Right lobe of liver (tissue), 6 donors: ENCODE measurements around the gene JAKMIP1. TPM values are rescaled to one million over a fixed set of nuclear protein-coding genes. Genes with fewer than 3 reads are reported as not detected.

Experiments used
- ATAC-seq, 4 donors: fragments of 200-7000 bp; cut with Tn5 transposase; one replicate each; pipeline ENCODE4 v1.9.1; 2020; ENCODE audit warnings: mild to moderate bottlenecking in 4 of 4, moderate library complexity in 4 of 4
- DNase-seq, 3 donors: peaks; one replicate each; pipeline ENCODE4 v3.0.0-alpha.2; 2020
- H3K27ac ChIP-seq, 3 donors: fragments of 200-600 bp; one replicate each; pipeline ENCODE4 v1.8.0; 2022
- H3K27me3 ChIP-seq, 2 donors: fragments of 200-600 bp; one replicate each; pipeline ENCODE4 v1.8.0; 2022
- H3K36me3 ChIP-seq, 4 donors: fragments of 200-600 bp; sonication (generic) in 1 of 4; one replicate each; pipeline versions ENCODE4 v1.5.1 to v1.8.0; 2017 to 2022; ENCODE audit warnings: control low read depth in 1 of 4
- H3K4me1 ChIP-seq, 4 donors: fragments of 200-600 bp; sonication (generic) in 1 of 4; one replicate each; pipeline versions ENCODE4 v1.5.1 to v1.8.0; 2017 to 2022; ENCODE audit warnings: control low read depth in 1 of 4
- H3K4me3 ChIP-seq, 3 donors: fragments of 200-600 bp; one replicate each; pipeline ENCODE4 v1.8.0; 2022
- H3K9me3 ChIP-seq, 4 donors: fragments of 200-600 bp; sonication (generic) in 1 of 4; one replicate each; pipeline versions ENCODE4 v1.5.1 to v1.8.0; 2017 to 2022; ENCODE audit warnings: control low read depth in 1 of 4
- CTCF ChIP-seq, 4 donors: fragments of 200-600 bp in 3 of 4; fragments of 450-650 bp in 1 of 4; IDR thresholded peaks; one replicate each; pipeline versions ENCODE4 v1.5.1 to v1.8.0; 2016 to 2022; ENCODE audit warnings: antibody characterized with exemption in 4 of 4, mild to moderate bottlenecking in 2 of 4
- POLR2A ChIP-seq: fragments of 450-650 bp; IDR thresholded peaks from one replicate; pipeline ENCODE4 v1.6.1; 2017; ENCODE audit warnings: antibody characterized with exemption, mild to moderate bottlenecking
- WGBS: methylation state at CpG from one replicate; pipeline ENCODE4 v1.1.6; 2018; ENCODE audit warnings: low coverage, low lambda C conversion rate; ENCODE audit not compliant: insufficient coverage; ENCODE audit errors: missing lambda C conversion rate; 5-methylcytosine and 5-hydroxymethylcytosine counted together
- intact Hi-C, 2 donors: fragments of 100-400 bp; cut with DNase I; formaldehyde crosslinking; loops; one replicate each; pipeline versions ENCODE4 v1.11.2 to v1.14.1; 2022
- total RNA-seq, 6 experiments: library from RNA; depleted of rRNA in 2 of 6; stranded (reverse); fragments of >200 nt in 2 of 6; fragmentation: NEBNext Ultra II Directional in 3 of 6; extraction: Animal tissue kit (Norgen Biotek cat#: 25700) in 3 of 6; gene quantifications; one replicate each; pipeline versions ENCODE4 v1.1.0 to v1.2.4, GENCODE V29; 2016 to 2023
- donor health status: DM: no; HTN: yes; CAD: no.
- donor health status: DM: no; HTN: no; CAD: no.
- donor health status: DM: no; HTN: no; CAD: no.
- donor health status: DM: no; HTN: yes; CAD: no.
- donor health status: DM: no; HTN: yes; CAD: no.

JAKMIP1 gene
- total RNA-seq, 6 experiments from 2014 or later = 0.12 TPM; not detected in 5

DNA sequence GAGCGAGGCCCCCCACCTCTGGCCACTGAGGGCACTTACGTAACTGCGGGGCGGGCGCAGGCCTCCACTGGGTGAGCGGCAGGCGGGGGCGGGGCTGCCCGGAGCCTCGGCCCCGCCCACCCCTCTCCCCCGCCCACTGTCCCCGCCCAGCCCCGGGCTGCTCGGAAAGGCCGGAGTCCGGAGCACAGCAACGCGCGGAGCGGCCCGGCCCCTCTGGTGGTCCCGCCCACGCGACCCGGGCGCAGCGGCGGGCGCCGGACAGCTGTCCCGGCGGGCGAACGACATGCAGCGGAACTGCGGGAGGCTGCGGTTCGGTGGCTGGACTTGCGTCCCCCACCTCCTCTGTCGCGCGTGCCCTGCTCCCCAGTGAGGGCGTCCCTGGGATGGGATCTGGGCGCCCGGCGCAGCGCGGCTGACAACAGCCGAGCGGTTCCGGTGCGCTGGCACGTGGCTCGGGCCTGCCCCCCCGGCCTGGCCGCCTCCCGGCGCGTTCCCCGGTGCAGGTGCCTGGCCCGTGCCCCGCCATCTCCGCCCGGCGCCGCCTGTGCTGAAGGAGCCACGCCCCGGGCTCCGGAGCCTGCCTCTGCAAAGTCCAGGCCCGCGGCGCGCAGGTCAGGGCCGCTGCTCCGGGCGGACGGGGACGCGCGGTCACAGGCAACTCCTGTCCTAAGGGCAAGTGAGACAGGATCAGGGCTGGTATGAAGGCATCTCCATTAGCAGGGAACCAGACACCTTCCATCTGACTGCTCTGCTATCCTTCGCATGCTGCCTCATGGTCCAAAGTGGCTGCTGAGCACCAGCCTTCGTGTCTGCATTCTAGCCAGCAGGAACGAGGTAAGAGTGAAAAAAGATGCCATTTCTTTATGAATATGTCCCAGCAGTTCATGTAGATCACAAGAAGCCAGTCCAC is 21.8 kb upstream of the JAKMIP1 start:
- 33% methylated on average over 6 of the region's 84 CpGs for WGBS
- ATAC-seq = peak; percentile 40 to 90 (median 54)

GRCh38 chr4:6221301-6221850 is 21.0 kb upstream of the JAKMIP1 start:
- Histone ChIP-seq H3K9me3 (peaks cover 0 to 4% (median 0%) of the 10 kb centered on the region in 4 donors), H3K4me1 (peaks cover 0 to 4% (median 0%) of the 10 kb centered on the region in 4 donors), H3K27me3 (peaks cover 0 to 23% of the 10 kb centered on the region in 2 donors), H3K4me3 (peak overlapping the region in 1 of 3 donors; percentile 26), H3K36me3 (no peaks in the 10 kb centered on the region), H3K27ac (no peak overlapping the region)
- DNase-seq = peak in 2 of 3 donors; percentile 15 to 16
- no peak for ATAC-seq
- TF ChIP-seq POLR2A (no peak), CTCF (IDR thresholded peaks at IDR 0.05) (no peak)
- intact Hi-C loops = no loop called here
- 9% methylated on average over 16 of the region's 16 CpGs for WGBS

More for the DNA sequence above, 21.8 kb upstream of the JAKMIP1 start:
- Histone ChIP-seq H3K9me3 (peaks cover 0 to 4% (median 0%) of the 10 kb centered on the region in 4 donors), H3K27me3 (peaks cover 0 to 23% of the 10 kb centered on the region in 2 donors), H3K4me1 (peaks cover 0 to 4% (median 0%) of the 10 kb centered on the region in 4 donors), H3K4me3 (peak overlapping the region in 1 of 3 donors; percentile 26), H3K27ac (no peak overlapping the region), H3K36me3 (no peaks in the 10 kb centered on the region)
- TF ChIP-seq POLR2A = no peak
- no peak for TF ChIP-seq CTCF (IDR thresholded peaks at IDR 0.05)
- peak in 2 of 3 donors; percentile 40 to 59 for DNase-seq
- intact Hi-C loops = no loop called here

GRCh38 chr4:6217716-6218381 is 17.5 kb upstream of the JAKMIP1 start:
- TF ChIP-seq CTCF (IDR thresholded peaks at IDR 0.05) (no peak), POLR2A (no peak)
- H3K36me3 ChIP-seq = no peaks in the 10 kb centered on the region
- DNase-seq = no peak
- no peak overlapping the region for H3K27ac ChIP-seq
- H3K27me3 ChIP-seq = peaks cover 0 to 23% of the 10 kb centered on the region in 2 donors
- intact Hi-C loops = no loop called here
- H3K4me1 ChIP-seq = peaks cover 0 to 4% (median 0%) of the 10 kb centered on the region in 4 donors
- WGBS = 29% methylated on average over 1 of the region's 1 CpG
- no peak overlapping the region for H3K4me3 ChIP-seq
- ATAC-seq = no peak
- peaks cover 0 to 4% (median 0%) of the 10 kb centered on the region in 4 donors for H3K9me3 ChIP-seq

GRCh38 chr4:6216588-6216987 is 16.2 kb upstream of the JAKMIP1 start:
- no peaks in the 10 kb centered on the region for H3K4me1 ChIP-seq
- DNase-seq (no peak), ATAC-seq (no peak)
- no peaks in the 10 kb centered on the region for H3K36me3 ChIP-seq
- WGBS = 38% methylated on average over 3 of the region's 3 CpGs
- H3K27ac ChIP-seq = no peak overlapping the region
- H3K4me3 ChIP-seq = no peak overlapping the region
- TF ChIP-seq CTCF (IDR thresholded peaks at IDR 0.05) = no peak
- no peak for TF ChIP-seq POLR2A
- no peaks in the 10 kb centered on the region for H3K9me3 ChIP-seq
- peaks cover 0 to 12% of the 10 kb centered on the region in 2 donors for H3K27me3 ChIP-seq
- intact Hi-C loops = no loop called here
